Endothelial cell of umbilical vein (primary cell): ENCODE measurements around the gene TMEM119.

ENCODE experiments used
- EZH2 ChIP-seq: IDR thresholded peaks from 2 replicates; pipeline ENCODE4 v1.6.1; 2012; ENCODE audit warnings: borderline replicate concordance, low read depth, mild to moderate bottlenecking, moderate library complexity, low read length, inconsistent platforms; ENCODE audit not compliant: severe bottlenecking
- FOS ChIP-seq: IDR thresholded peaks from 2 replicates; pipeline ENCODE4 v1.6.1; 2011; ENCODE audit warnings: mild to moderate bottlenecking, low read length, moderate library complexity, borderline replicate concordance; ENCODE audit not compliant: insufficient read depth
- GATA2 ChIP-seq: IDR thresholded peaks from 2 replicates; pipeline ENCODE4 v1.7.0; 2011; ENCODE audit warnings: low read depth, mild to moderate bottlenecking, moderate library complexity, mixed read lengths, low read length; ENCODE audit not compliant: insufficient read length, insufficient read depth
- MYC ChIP-seq: IDR thresholded peaks from one replicate; pipeline ENCODE4 v1.6.1; 2011; ENCODE audit warnings: mild to moderate bottlenecking, low read depth, low read length
- POLR2A ChIP-seq: IDR thresholded peaks from 2 replicates; pipeline ENCODE4 v1.6.1; 2012; ENCODE audit warnings: low read depth, mild to moderate bottlenecking, control low read depth, low read length
- POLR2AphosphoS5 ChIP-seq: IDR thresholded peaks from 2 replicates; pipeline ENCODE4 v1.6.1; 2012; ENCODE audit warnings: low read depth, mild to moderate bottlenecking, control low read depth, low read length, moderate library complexity; ENCODE audit not compliant: insufficient read depth
- TF ChIP-seq, protein P1 (sequence below), 2 donors: IDR thresholded peaks; 1 replicate in 1 of 2; 2 replicates in 1 of 2; pipeline ENCODE4 v1.5.1; 2011; ENCODE audit warnings: low read length in 2 of 2, mild to moderate bottlenecking in 2 of 2, moderate library complexity in 2 of 2, control low read depth in 1 of 2, inconsistent platforms in 1 of 2, low read depth in 1 of 2; ENCODE audit not compliant: insufficient read depth in 1 of 2; ENCODE audit errors: extremely low read depth in 1 of 2
- TF ChIP-seq, protein P2 (sequence below): IDR thresholded peaks from 2 replicates; pipeline ENCODE4 v1.6.1; 2011; ENCODE audit not compliant: insufficient read depth, insufficient read length

DNA sequence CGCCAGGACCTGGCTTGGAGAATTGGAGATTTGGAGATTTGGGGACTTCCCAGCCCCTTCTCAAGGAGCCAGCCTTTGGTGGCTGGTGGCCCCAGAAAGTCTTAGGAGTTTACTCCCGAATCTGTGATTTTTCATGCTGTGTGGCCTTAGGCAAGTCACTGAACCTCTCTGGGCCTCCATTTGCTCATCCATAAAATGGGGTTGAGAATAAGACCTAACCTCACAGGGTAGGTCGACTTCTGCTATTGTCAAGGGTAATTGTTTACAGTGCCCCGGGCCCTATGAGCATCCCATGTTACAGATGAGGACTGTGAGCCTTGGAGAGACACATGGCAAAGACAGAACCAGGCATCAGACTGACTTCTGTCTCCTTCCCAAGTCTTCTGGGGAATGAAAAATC is 16.2 kb upstream of the TMEM119 start:
- TF ChIP-seq, protein P1, sequence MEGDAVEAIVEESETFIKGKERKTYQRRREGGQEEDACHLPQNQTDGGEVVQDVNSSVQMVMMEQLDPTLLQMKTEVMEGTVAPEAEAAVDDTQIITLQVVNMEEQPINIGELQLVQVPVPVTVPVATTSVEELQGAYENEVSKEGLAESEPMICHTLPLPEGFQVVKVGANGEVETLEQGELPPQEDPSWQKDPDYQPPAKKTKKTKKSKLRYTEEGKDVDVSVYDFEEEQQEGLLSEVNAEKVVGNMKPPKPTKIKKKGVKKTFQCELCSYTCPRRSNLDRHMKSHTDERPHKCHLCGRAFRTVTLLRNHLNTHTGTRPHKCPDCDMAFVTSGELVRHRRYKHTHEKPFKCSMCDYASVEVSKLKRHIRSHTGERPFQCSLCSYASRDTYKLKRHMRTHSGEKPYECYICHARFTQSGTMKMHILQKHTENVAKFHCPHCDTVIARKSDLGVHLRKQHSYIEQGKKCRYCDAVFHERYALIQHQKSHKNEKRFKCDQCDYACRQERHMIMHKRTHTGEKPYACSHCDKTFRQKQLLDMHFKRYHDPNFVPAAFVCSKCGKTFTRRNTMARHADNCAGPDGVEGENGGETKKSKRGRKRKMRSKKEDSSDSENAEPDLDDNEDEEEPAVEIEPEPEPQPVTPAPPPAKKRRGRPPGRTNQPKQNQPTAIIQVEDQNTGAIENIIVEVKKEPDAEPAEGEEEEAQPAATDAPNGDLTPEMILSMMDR (IDR thresholded peaks at IDR 0.05; ENCODE audit: extremely low read depth in 1 of 2, insufficient read depth in 1 of 2, low read depth in 1 of 2, low read length in 2 of 2), result no peak
- no peak for TF ChIP-seq POLR2A
- no peak for TF ChIP-seq EZH2
- no peak for TF ChIP-seq MYC
- no peak for TF ChIP-seq POLR2AphosphoS5
- TF ChIP-seq, protein P2, sequence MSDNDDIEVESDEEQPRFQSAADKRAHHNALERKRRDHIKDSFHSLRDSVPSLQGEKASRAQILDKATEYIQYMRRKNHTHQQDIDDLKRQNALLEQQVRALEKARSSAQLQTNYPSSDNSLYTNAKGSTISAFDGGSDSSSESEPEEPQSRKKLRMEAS, result no peak
- no peak for TF ChIP-seq GATA2
- no peak for TF ChIP-seq FOS
